HepG2 (cell line): ENCODE data around the gene PITX3. TPM values are rescaled to one million over a fixed set of nuclear protein-coding genes. Genes with fewer than 3 reads are reported as not detected.

Experiments
- CENPX ChIP-seq: sonication (generic); formaldehyde crosslinking; IDR thresholded peaks from 2 replicates; pipeline ENCODE4 v1.9.0; 2021; ENCODE audit warnings: mild to moderate bottlenecking, missing genetic modification reagents, moderate library complexity
- CREB3 ChIP-seq: sonication (generic); formaldehyde crosslinking; IDR thresholded peaks from 2 replicates; pipeline ENCODE4 v1.5.0; 2020; ENCODE audit warnings: missing genetic modification reagents
- FOXC1 ChIP-seq: sonication (generic); formaldehyde crosslinking; IDR thresholded peaks from 2 replicates; pipeline ENCODE4 v1.8.0; 2022; ENCODE audit warnings: mild to moderate bottlenecking, missing genetic modification reagents, borderline replicate concordance
- GABPA ChIP-seq, 2 experiments: IDR thresholded peaks; 2 replicates each; pipeline ENCODE4 v1.6.1; 2011 to 2016; ENCODE audit warnings: low read depth in 2 of 2, low read length in 1 of 2, missing biosample characterization in 1 of 2, missing genetic modification characterization in 1 of 2
- HIC2 ChIP-seq: sonication (generic); formaldehyde crosslinking; IDR thresholded peaks from 2 replicates; pipeline ENCODE4 v1.9.0; 2022; ENCODE audit warnings: low read depth, missing genetic modification reagents
- HNRNPK ChIP-seq: fragments of 200-400 bp; formaldehyde crosslinking; IDR thresholded peaks from 2 replicates; pipeline ENCODE4 v1.6.1; 2018; ENCODE audit warnings: low read length, low read depth, moderate library complexity, mild to moderate bottlenecking; ENCODE audit not compliant: poor library complexity, severe bottlenecking
- HOXA7 ChIP-seq: sonication (generic); formaldehyde crosslinking; IDR thresholded peaks from 2 replicates; pipeline ENCODE4 v1.8.1; 2022; ENCODE audit warnings: mild to moderate bottlenecking, missing genetic modification reagents, moderate library complexity
- KDM3A ChIP-seq: IDR thresholded peaks from 2 replicates; pipeline ENCODE4 v1.6.1; 2018; ENCODE audit warnings: low read depth, missing compliant biosample characterization
- KLF13 ChIP-seq: sonication (generic); formaldehyde crosslinking; IDR thresholded peaks from 2 replicates; pipeline ENCODE4 v1.4.0; 2020; ENCODE audit warnings: mild to moderate bottlenecking, missing genetic modification reagents
- MLLT10 ChIP-seq: sonication (generic); formaldehyde crosslinking; IDR thresholded peaks from 2 replicates; pipeline ENCODE4 v1.4.0; 2020; ENCODE audit warnings: missing genetic modification reagents
- PAX8 ChIP-seq: sonication (generic); formaldehyde crosslinking; IDR thresholded peaks from 2 replicates; pipeline ENCODE4 v1.8.0; 2022; ENCODE audit warnings: mild to moderate bottlenecking, missing genetic modification reagents, borderline replicate concordance
- SNRNP70 ChIP-seq: fragments of 200-400 bp; formaldehyde crosslinking; IDR thresholded peaks from 2 replicates; pipeline ENCODE4 v1.6.1; 2017; ENCODE audit warnings: mild to moderate bottlenecking, low read depth, low read length, moderate library complexity
- ZBTB42 ChIP-seq: sonication (generic); formaldehyde crosslinking; IDR thresholded peaks from 2 replicates; pipeline ENCODE4 v1.5.0; 2020; ENCODE audit warnings: mild to moderate bottlenecking, missing genetic modification reagents
- ZFP36L2 ChIP-seq: sonication (generic); formaldehyde crosslinking; IDR thresholded peaks from 2 replicates; pipeline ENCODE4 v1.4.0; 2020; ENCODE audit warnings: missing genetic modification reagents
- ZFYVE20 ChIP-seq: sonication (generic); formaldehyde crosslinking; IDR thresholded peaks from 2 replicates; pipeline ENCODE4 v1.8.0; 2023; ENCODE audit warnings: low read depth, mild to moderate bottlenecking, moderate library complexity, missing genetic modification reagents, borderline replicate concordance
- ZNF446 ChIP-seq: sonication (generic); formaldehyde crosslinking; IDR thresholded peaks from 2 replicates; pipeline ENCODE4 v1.5.0; 2020; ENCODE audit warnings: mild to moderate bottlenecking, missing genetic modification reagents
- polyA plus RNA-seq, 8 experiments: library from polyadenylated mRNA; depleted of rRNA in 3 of 8; stranded (reverse) in 7 of 8; unstranded in 1 of 8; fragments of >200 nt; fragmentation: Illumina TruSeq in 4 of 8; extraction: Trizol in 4 of 8; gene quantifications; 2 replicates each; pipeline versions ENCODE4 v1.2.1 to v1.2.3, GENCODE V29; 2011 to 2016; ENCODE audit warnings: low read depth in 4 of 8, missing spikeins in 1 of 8, mixed read lengths in 1 of 8; ENCODE audit not compliant: insufficient read depth in 1 of 8
- total RNA-seq, 5 experiments: library from RNA; depleted of rRNA; stranded (reverse); fragments of >200 nt; fragmentation: Illumina TruSeq; extraction: Trizol; gene quantifications; 2 replicates each; pipeline ENCODE4 v1.2.3, GENCODE V29; 2016; ENCODE audit warnings: low read depth in 1 of 5
- TF ChIP-seq, protein P1 (sequence below): sonication (generic); formaldehyde crosslinking; IDR thresholded peaks from 2 replicates; pipeline ENCODE4 v1.5.1; 2020; ENCODE audit warnings: missing genetic modification reagents, mild to moderate bottlenecking, borderline replicate concordance
- TF ChIP-seq, protein P2 (sequence below): sonication (generic); formaldehyde crosslinking; IDR thresholded peaks from 2 replicates; pipeline ENCODE4 v1.5.0; 2020; ENCODE audit warnings: mild to moderate bottlenecking, missing genetic modification reagents, borderline replicate concordance

Gene PITX3
- total and polyA plus RNA-seq, 2 of the 13 experiments (the other 11 are each of a cell fraction or from before 2014, with no cell fraction given) = not detected

- TF ChIP-seq ZBTB42 (CRISPR knock-in tag) (no peak), FOXC1 (CRISPR knock-in tag) (no peak), ZFYVE20 (CRISPR knock-in tag) (no peak), KDM3A (CRISPR knock-in tag) (no peak), CENPX (no peak), PAX8 (CRISPR knock-in tag) (no peak), ZNF446 (CRISPR knock-in tag) (no peak), HOXA7 (CRISPR knock-in tag) (no peak), CREB3 (CRISPR knock-in tag) (no peak), GABPA (IDR thresholded peaks at IDR 0.05; ENCODE audit: low read depth, low read length) (no peak), GABPA (CRISPR knock-in tag; IDR thresholded peaks at IDR 0.05; ENCODE audit: low read depth) (no peak), SNRNP70 (no peak), HNRNPK (no peak), HIC2 (CRISPR knock-in tag) (no peak), ZFP36L2 (no peak), KLF13 (CRISPR knock-in tag) (no peak), MLLT10 (CRISPR knock-in tag) (no peak)
- TF ChIP-seq, protein P1, sequence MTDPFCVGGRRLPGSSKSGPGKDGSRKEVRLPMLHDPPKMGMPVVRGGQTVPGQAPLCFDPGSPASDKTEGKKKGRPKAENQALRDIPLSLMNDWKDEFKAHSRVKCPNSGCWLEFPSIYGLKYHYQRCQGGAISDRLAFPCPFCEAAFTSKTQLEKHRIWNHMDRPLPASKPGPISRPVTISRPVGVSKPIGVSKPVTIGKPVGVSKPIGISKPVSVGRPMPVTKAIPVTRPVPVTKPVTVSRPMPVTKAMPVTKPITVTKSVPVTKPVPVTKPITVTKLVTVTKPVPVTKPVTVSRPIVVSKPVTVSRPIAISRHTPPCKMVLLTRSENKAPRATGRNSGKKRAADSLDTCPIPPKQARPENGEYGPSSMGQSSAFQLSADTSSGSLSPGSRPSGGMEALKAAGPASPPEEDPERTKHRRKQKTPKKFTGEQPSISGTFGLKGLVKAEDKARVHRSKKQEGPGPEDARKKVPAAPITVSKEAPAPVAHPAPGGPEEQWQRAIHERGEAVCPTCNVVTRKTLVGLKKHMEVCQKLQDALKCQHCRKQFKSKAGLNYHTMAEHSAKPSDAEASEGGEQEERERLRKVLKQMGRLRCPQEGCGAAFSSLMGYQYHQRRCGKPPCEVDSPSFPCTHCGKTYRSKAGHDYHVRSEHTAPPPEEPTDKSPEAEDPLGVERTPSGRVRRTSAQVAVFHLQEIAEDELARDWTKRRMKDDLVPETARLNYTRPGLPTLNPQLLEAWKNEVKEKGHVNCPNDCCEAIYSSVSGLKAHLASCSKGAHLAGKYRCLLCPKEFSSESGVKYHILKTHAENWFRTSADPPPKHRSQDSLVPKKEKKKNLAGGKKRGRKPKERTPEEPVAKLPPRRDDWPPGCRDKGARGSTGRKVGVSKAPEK (CRISPR knock-in tag) = no peak
- TF ChIP-seq, protein P2, sequence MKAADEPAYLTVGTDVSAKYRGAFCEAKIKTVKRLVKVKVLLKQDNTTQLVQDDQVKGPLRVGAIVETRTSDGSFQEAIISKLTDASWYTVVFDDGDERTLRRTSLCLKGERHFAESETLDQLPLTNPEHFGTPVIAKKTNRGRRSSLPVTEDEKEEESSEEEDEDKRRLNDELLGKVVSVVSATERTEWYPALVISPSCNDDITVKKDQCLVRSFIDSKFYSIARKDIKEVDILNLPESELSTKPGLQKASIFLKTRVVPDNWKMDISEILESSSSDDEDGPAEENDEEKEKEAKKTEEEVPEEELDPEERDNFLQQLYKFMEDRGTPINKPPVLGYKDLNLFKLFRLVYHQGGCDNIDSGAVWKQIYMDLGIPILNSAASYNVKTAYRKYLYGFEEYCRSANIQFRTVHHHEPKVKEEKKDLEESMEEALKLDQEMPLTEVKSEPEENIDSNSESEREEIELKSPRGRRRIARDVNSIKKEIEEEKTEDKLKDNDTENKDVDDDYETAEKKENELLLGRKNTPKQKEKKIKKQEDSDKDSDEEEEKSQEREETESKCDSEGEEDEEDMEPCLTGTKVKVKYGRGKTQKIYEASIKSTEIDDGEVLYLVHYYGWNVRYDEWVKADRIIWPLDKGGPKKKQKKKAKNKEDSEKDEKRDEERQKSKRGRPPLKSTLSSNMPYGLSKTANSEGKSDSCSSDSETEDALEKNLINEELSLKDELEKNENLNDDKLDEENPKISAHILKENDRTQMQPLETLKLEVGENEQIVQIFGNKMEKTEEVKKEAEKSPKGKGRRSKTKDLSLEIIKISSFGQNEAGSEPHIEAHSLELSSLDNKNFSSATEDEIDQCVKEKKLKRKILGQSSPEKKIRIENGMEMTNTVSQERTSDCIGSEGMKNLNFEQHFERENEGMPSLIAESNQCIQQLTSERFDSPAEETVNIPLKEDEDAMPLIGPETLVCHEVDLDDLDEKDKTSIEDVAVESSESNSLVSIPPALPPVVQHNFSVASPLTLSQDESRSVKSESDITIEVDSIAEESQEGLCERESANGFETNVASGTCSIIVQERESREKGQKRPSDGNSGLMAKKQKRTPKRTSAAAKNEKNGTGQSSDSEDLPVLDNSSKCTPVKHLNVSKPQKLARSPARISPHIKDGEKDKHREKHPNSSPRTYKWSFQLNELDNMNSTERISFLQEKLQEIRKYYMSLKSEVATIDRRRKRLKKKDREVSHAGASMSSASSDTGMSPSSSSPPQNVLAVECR (CRISPR knock-in tag) = no peak; the same call in 1 of the 2 replicates
Measured at GRCh38 chr10:102231357-102232318, 9.7 kb downstream of the PITX3 start (continued).
